ENCODE data around the gene PPM1H. TPM values are rescaled to one million over a fixed set of nuclear protein-coding genes. Genes with fewer than 3 reads are reported as not detected.

The PPM1H gene
- total RNA-seq, 1 donor from 2014 or later = 0.79 TPM

- FAIRE-seq (no peak), DNase-seq (ENCODE audit: low read depth) (no peak)
- Histone ChIP-seq H3K4me3 (ENCODE audit: low read depth, low read length) (no peak overlapping the region), H3K27me3 (ENCODE audit: control insufficient read depth, insufficient read depth, low read length) (no peaks in the 10 kb centered on the region), H3K36me3 (ENCODE audit: control insufficient read depth, insufficient read depth, low read length) (no peaks in the 10 kb centered on the region)
- no peak for TF ChIP-seq CTCF (IDR thresholded peaks at IDR 0.05; ENCODE audit: insufficient read depth, low read length, severe bottlenecking)
These were observed 61.7 kb downstream of the PPM1H start for GRCh38 chr12:62873116-62873825.

GRCh38 chr12:62868820-62869219, 66.1 kb downstream of the PPM1H start:
- H3K36me3 ChIP-seq (ENCODE audit: control insufficient read depth, insufficient read depth, low read length) = no peaks in the 10 kb centered on the region
- DNase-seq (ENCODE audit: low read depth) (no peak), FAIRE-seq (no peak)
- no peak overlapping the region for H3K4me3 ChIP-seq (ENCODE audit: low read depth, low read length)
- TF ChIP-seq CTCF (IDR thresholded peaks at IDR 0.05; ENCODE audit: insufficient read depth, low read length, severe bottlenecking) = no peak
- H3K27me3 ChIP-seq (ENCODE audit: control insufficient read depth, insufficient read depth, low read length) = no peaks in the 10 kb centered on the region

GRCh38 chr12:62866451-62867082, 68.4 kb downstream of the PPM1H start:
- H3K4me3 ChIP-seq (ENCODE audit: low read depth, low read length) = no peak overlapping the region
- DNase-seq (ENCODE audit: low read depth) = peak; percentile 37

GRCh38 chr12:62865937-62866336, 69.0 kb downstream of the PPM1H start:
- DNase-seq (ENCODE audit: low read depth) (no peak), FAIRE-seq (no peak)
- no peak for TF ChIP-seq CTCF (IDR thresholded peaks at IDR 0.05; ENCODE audit: insufficient read depth, low read length, severe bottlenecking)
- no peaks in the 10 kb centered on the region for H3K27me3 ChIP-seq (ENCODE audit: control insufficient read depth, insufficient read depth, low read length)
- no peak overlapping the region for H3K4me3 ChIP-seq (ENCODE audit: low read depth, low read length)
- H3K36me3 ChIP-seq (ENCODE audit: control insufficient read depth, insufficient read depth, low read length) = no peaks in the 10 kb centered on the region

More at GRCh38 chr12:62866451-62867082, 68.4 kb downstream of the PPM1H start:
- H3K27me3 ChIP-seq (ENCODE audit: control insufficient read depth, insufficient read depth, low read length) = no peaks in the 10 kb centered on the region
- FAIRE-seq = no peak
- TF ChIP-seq CTCF (IDR thresholded peaks at IDR 0.05; ENCODE audit: insufficient read depth, low read length, severe bottlenecking) = no peak
- H3K36me3 ChIP-seq (ENCODE audit: control insufficient read depth, insufficient read depth, low read length) = no peaks in the 10 kb centered on the region

GRCh38 chr12:62865065-62865464, 69.9 kb downstream of the PPM1H start:
- TF ChIP-seq CTCF (IDR thresholded peaks at IDR 0.05; ENCODE audit: insufficient read depth, low read length, severe bottlenecking) = no peak
- no peak for DNase-seq (ENCODE audit: low read depth)
- Histone ChIP-seq H3K4me3 (ENCODE audit: low read depth, low read length) (no peak overlapping the region), H3K27me3 (ENCODE audit: control insufficient read depth, insufficient read depth, low read length) (no peaks in the 10 kb centered on the region), H3K36me3 (ENCODE audit: control insufficient read depth, insufficient read depth, low read length) (no peaks in the 10 kb centered on the region)
- FAIRE-seq = no peak
